PC-9 (cell line): ENCODE data around the gene CHCHD5. TPM values are rescaled to one million over a fixed set of nuclear protein-coding genes. Genes with fewer than 3 reads are reported as not detected.

Experiments
- BruUV-seq: library from RNA; stranded (reverse); fragments of 400-500 nt; replicated peaks from 2 replicates; lab custom pipeline; 2021; lab: Mats Ljungman, UMichigan
- CTCF ChIA-PET: fragments of 300-600 bp; sonication (Branson Sonifier 250); formaldehyde crosslinking; loops from one replicate; lab custom pipeline; 2022; ENCODE audit warnings: antibody characterized with exemption; lab: Charles Lee
- POLR2A ChIA-PET: fragments of 300-600 bp; sonication (Branson Sonifier 250); formaldehyde crosslinking; loops from one replicate; lab custom pipeline; 2022; ENCODE audit warnings: antibody characterized with exemption; ENCODE audit not compliant: unreplicated experiment; lab: Charles Lee
- DNase-seq, 2 experiments: peaks; one replicate each; pipeline versions ENCODE4 v3.0.0 to v3.0.0-alpha.2; 2015 to 2022; ENCODE audit warnings: mixed read lengths in 1 of 2
- H2AFZ ChIP-seq: fragments of 200-600 bp; sonication (generic); 2 replicates; pipeline ENCODE4 v1.8.1; 2017; ENCODE audit warnings: antibody characterized with exemption
- H3F3A ChIP-seq: fragments of 200-600 bp; sonication (generic); 2 replicates; pipeline ENCODE4 v1.8.1; 2017; ENCODE audit warnings: antibody characterized with exemption, mild to moderate bottlenecking, low read depth; ENCODE audit not compliant: insufficient read depth
- H3K27ac ChIP-seq: fragments of 200-600 bp; sonication (generic); 2 replicates; pipeline ENCODE4 v1.6.1; 2016; ENCODE audit warnings: mixed run types
- H3K27me3 ChIP-seq: fragments of 200-600 bp; sonication (generic); 2 replicates; pipeline ENCODE4 v1.6.1; 2016; ENCODE audit warnings: low read depth, mixed run types; ENCODE audit not compliant: insufficient read depth
- H3K36me3 ChIP-seq: fragments of 200-600 bp; sonication (generic); 2 replicates; pipeline ENCODE4 v1.6.1; 2016; ENCODE audit warnings: low read depth, mixed run types
- H3K4me1 ChIP-seq: fragments of 200-600 bp; sonication (generic); replicated peaks from 2 replicates; pipeline ENCODE4 v1.6.1; 2016; ENCODE audit warnings: mixed run types; ENCODE audit not compliant: insufficient read depth
- H3K4me2 ChIP-seq: fragments of 200-600 bp; sonication (generic); 2 replicates; pipeline ENCODE4 v1.6.1; 2017; ENCODE audit warnings: mixed run types
- H3K4me3 ChIP-seq: fragments of 200-600 bp; sonication (generic); 2 replicates; pipeline ENCODE4 v1.6.1; 2016; ENCODE audit warnings: mixed run types
- H3K79me2 ChIP-seq: fragments of 200-600 bp; sonication (generic); 2 replicates; pipeline ENCODE4 v1.6.1; 2017; ENCODE audit warnings: low read depth, mixed run types
- H3K9me2 ChIP-seq: fragments of 200-600 bp; sonication (generic); 2 replicates; pipeline ENCODE4 v1.8.1; 2017; ENCODE audit warnings: mild to moderate bottlenecking; ENCODE audit not compliant: insufficient read depth
- H3K9me3 ChIP-seq: fragments of 200-600 bp; sonication (generic); 2 replicates; pipeline ENCODE4 v1.8.1; 2016; ENCODE audit warnings: low read depth; ENCODE audit not compliant: insufficient read depth
- H4K20me1 ChIP-seq: fragments of 200-600 bp; sonication (generic); 2 replicates; pipeline ENCODE4 v1.8.1; 2017; ENCODE audit not compliant: insufficient read depth
- EZH2 ChIP-seq: fragments of 200-600 bp; sonication (generic); IDR thresholded peaks from 2 replicates; pipeline ENCODE4 v1.8.0; 2017; ENCODE audit warnings: antibody characterized with exemption, low read depth
- intact Hi-C: fragments of 100-400 bp; cut with micrococcal nuclease; formaldehyde crosslinking; loops from one replicate; pipeline ENCODE4 v1.10.0; 2022; ENCODE audit not compliant: unreplicated experiment
- total RNA-seq: library from RNA; stranded (reverse); gene quantifications from 2 replicates; pipeline ENCODE4 v1.2.3, GENCODE V29; 2021
- TF ChIP-seq, protein P1 (sequence below): fragments of 200-600 bp; sonication (generic); conservative IDR thresholded peaks from 2 replicates; pipeline ENCODE4 v1.6.1; 2017; ENCODE audit warnings: mixed run types, antibody characterized with exemption, mild to moderate bottlenecking, moderate library complexity

The CHCHD5 gene
- total RNA-seq, 1 experiment from 2014 or later, result 38.4 TPM

DNA sequence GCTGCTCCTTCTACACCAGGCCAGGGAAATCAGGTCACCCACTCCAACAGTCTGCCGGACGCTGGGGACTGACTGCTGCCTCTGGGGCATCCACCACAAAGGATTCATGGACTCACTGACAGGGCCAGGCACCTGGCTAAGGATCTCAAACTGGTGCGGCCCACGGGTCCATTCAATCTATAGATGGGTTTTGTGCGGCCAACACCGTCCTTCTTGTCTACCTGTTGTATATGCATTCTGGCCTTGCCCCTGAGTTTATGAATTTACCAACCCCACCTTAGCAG lies 50.4 kb downstream of the CHCHD5 start:
- no peaks in the 10 kb centered on the region for H3K9me2 ChIP-seq
- H3K79me2 ChIP-seq, result no peaks in the 10 kb centered on the region
- no peak overlapping the region for H2AFZ ChIP-seq
- no peaks in the 10 kb centered on the region for H4K20me1 ChIP-seq
- no peaks in the 10 kb centered on the region for H3K36me3 ChIP-seq
- no peaks in the 10 kb centered on the region for H3K9me3 ChIP-seq
- TF ChIP-seq, protein P1, sequence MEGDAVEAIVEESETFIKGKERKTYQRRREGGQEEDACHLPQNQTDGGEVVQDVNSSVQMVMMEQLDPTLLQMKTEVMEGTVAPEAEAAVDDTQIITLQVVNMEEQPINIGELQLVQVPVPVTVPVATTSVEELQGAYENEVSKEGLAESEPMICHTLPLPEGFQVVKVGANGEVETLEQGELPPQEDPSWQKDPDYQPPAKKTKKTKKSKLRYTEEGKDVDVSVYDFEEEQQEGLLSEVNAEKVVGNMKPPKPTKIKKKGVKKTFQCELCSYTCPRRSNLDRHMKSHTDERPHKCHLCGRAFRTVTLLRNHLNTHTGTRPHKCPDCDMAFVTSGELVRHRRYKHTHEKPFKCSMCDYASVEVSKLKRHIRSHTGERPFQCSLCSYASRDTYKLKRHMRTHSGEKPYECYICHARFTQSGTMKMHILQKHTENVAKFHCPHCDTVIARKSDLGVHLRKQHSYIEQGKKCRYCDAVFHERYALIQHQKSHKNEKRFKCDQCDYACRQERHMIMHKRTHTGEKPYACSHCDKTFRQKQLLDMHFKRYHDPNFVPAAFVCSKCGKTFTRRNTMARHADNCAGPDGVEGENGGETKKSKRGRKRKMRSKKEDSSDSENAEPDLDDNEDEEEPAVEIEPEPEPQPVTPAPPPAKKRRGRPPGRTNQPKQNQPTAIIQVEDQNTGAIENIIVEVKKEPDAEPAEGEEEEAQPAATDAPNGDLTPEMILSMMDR, result no peak
- no peak for TF ChIP-seq EZH2
- H3K4me3 ChIP-seq, result no peak overlapping the region
- CTCF ChIA-PET, result no interaction called here
- H3K4me2 ChIP-seq, result no peak overlapping the region
- no peaks in the 10 kb centered on the region for H3K27me3 ChIP-seq
- DNase-seq, result no peak
- BruUV-seq, result no TSS peak
- H3K27ac ChIP-seq, result no peak overlapping the region
- POLR2A ChIA-PET, result interaction anchor here (0.6 kb wide), 1 partner anchor 11 kb away, joined by 4 read pairs; the partner anchor contains the start of gene SLC20A1
- peaks cover 34% of the 10 kb centered on the region for H3K4me1 ChIP-seq
- intact Hi-C loops, result no loop called here
- peaks cover 8% of the 10 kb centered on the region for H3F3A ChIP-seq

DNA sequence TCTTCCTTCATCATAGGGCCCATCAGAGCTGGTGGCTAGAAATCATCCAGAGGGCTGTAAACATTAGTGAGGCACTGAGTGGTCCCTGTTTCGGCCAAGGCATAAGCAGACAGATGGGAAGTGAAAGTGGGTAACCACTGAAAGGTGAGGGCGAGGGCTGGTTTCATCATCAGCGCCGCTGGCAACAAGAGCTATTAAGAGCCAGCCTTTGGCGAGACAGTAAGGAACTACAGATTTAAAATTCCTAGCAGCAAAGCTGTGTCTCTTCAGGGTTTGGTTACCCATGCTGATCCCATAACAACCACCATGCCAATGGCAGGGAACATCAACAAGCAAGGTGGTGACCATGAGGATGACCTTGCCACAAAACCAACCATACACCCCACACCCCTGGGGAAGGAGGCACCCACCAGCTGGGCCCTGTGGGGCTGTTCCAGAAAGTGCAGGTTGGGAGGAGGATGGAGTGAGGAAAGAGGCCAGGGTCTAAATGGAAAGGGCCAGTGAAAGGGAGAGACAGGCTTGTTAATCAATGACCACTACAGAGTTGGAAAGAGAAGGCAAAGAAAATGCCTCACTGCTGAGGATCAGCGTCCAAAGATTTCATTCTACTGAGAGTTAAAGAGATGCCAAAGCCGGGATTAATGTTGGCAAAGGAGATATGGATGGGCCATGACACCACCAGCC lies 52.3 kb downstream of the CHCHD5 start:
- H2AFZ ChIP-seq, result no peak overlapping the region
- no peaks in the 10 kb centered on the region for H3K9me3 ChIP-seq
- no peak overlapping the region for H3K4me2 ChIP-seq
- H3K79me2 ChIP-seq, result peaks cover 3% of the 10 kb centered on the region
- peaks cover 27% of the 10 kb centered on the region for H3F3A ChIP-seq
- CTCF ChIA-PET, result no interaction called here
- peaks cover 36% of the 10 kb centered on the region for H3K4me1 ChIP-seq
- intact Hi-C loops, result no loop called here
- H3K36me3 ChIP-seq, result no peaks in the 10 kb centered on the region
- BruUV-seq, result no TSS peak
- no peak for DNase-seq
- H3K9me2 ChIP-seq, result no peaks in the 10 kb centered on the region
- TF ChIP-seq, protein P1, result no peak
- no peak for TF ChIP-seq EZH2
- H3K27ac ChIP-seq, result no peak overlapping the region
- H3K4me3 ChIP-seq, result no peak overlapping the region
- no peaks in the 10 kb centered on the region for H3K27me3 ChIP-seq
- POLR2A ChIA-PET, result interaction anchor here (0.6 kb wide), 1 partner anchor 753 kb away, joined by 4 read pairs; no protein-coding TSS in a partner anchor
- no peaks in the 10 kb centered on the region for H4K20me1 ChIP-seq

DNA sequence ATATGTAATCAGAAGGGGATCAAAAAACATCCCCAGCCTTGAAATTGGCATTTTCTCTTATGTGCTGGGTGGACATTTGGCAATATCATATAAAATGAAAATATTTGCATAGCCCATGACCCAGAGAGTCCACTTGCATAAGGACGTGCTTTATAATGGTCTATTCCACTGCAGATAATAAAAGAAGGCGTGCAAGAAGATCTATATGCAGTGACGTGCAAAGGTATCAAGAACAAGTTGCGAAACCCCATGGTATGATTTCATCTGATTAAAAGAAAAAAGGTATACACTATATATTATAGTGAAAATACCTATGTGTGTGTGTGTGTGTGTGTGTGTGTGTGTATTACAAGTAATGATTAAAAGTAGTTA lies 52.9 kb downstream of the CHCHD5 start:
- intact Hi-C loops, result no loop called here
- H3K79me2 ChIP-seq, result peaks cover 8% of the 10 kb centered on the region
- peaks cover 32% of the 10 kb centered on the region for H3F3A ChIP-seq
- no TSS peak for BruUV-seq
- H3K36me3 ChIP-seq, result no peaks in the 10 kb centered on the region
- H3K9me3 ChIP-seq, result no peaks in the 10 kb centered on the region
- H3K4me1 ChIP-seq, result peaks cover 40% of the 10 kb centered on the region
- CTCF ChIA-PET, result no interaction called here
- POLR2A ChIA-PET, result interaction anchor here (0.6 kb wide), 1 partner anchor 754 kb away, joined by 4 read pairs; no protein-coding TSS in a partner anchor
- no peak overlapping the region for H3K4me2 ChIP-seq
- DNase-seq, result no peak
- no peaks in the 10 kb centered on the region for H4K20me1 ChIP-seq
- no peak overlapping the region for H3K4me3 ChIP-seq
- H3K9me2 ChIP-seq, result no peaks in the 10 kb centered on the region
- no peak overlapping the region for H3K27ac ChIP-seq
- no peak for TF ChIP-seq EZH2
- no peaks in the 10 kb centered on the region for H3K27me3 ChIP-seq
- H2AFZ ChIP-seq, result no peak overlapping the region

Other genes with a start within 250 kb of the CHCHD5 start
- 5.0 and 7.0 TPM in 2 replicates for gene RGPD8, start 151.0 kb upstream of the CHCHD5 start, total RNA-seq
- gene TTL, start 102.5 kb upstream of the CHCHD5 start, total RNA-seq, result 25.4 and 26.1 TPM in 2 replicates
- gene POLR1B, start 42.1 kb upstream of the CHCHD5 start, total RNA-seq, result 27.7 and 30.0 TPM in 2 replicates
- 99.9 and 106 TPM in 2 replicates for gene SLC20A1, start 61.3 kb downstream of the CHCHD5 start, total RNA-seq
- 6.1 and 6.5 TPM in 2 replicates for gene NT5DC4, start 136.4 kb downstream of the CHCHD5 start, total RNA-seq
- 17.7 and 28.7 TPM in 2 replicates for gene CKAP2L, start 180.0 kb downstream of the CHCHD5 start, total RNA-seq
- gene IL1A, start 199.9 kb downstream of the CHCHD5 start, total RNA-seq, result 0.55 TPM in 2 replicates